NCI-H82 treated with DMSO at 0.1 percent for 48 hours (cell line): Measurements from ENCODE around the gene PLB1.

Source experiments
- DNase-seq: peaks from one replicate; lab custom pipeline; 2025; ENCODE audit not compliant: unreplicated experiment; lab: John Stamatoyannopoulos, UW

Gene PLB1, protein sequence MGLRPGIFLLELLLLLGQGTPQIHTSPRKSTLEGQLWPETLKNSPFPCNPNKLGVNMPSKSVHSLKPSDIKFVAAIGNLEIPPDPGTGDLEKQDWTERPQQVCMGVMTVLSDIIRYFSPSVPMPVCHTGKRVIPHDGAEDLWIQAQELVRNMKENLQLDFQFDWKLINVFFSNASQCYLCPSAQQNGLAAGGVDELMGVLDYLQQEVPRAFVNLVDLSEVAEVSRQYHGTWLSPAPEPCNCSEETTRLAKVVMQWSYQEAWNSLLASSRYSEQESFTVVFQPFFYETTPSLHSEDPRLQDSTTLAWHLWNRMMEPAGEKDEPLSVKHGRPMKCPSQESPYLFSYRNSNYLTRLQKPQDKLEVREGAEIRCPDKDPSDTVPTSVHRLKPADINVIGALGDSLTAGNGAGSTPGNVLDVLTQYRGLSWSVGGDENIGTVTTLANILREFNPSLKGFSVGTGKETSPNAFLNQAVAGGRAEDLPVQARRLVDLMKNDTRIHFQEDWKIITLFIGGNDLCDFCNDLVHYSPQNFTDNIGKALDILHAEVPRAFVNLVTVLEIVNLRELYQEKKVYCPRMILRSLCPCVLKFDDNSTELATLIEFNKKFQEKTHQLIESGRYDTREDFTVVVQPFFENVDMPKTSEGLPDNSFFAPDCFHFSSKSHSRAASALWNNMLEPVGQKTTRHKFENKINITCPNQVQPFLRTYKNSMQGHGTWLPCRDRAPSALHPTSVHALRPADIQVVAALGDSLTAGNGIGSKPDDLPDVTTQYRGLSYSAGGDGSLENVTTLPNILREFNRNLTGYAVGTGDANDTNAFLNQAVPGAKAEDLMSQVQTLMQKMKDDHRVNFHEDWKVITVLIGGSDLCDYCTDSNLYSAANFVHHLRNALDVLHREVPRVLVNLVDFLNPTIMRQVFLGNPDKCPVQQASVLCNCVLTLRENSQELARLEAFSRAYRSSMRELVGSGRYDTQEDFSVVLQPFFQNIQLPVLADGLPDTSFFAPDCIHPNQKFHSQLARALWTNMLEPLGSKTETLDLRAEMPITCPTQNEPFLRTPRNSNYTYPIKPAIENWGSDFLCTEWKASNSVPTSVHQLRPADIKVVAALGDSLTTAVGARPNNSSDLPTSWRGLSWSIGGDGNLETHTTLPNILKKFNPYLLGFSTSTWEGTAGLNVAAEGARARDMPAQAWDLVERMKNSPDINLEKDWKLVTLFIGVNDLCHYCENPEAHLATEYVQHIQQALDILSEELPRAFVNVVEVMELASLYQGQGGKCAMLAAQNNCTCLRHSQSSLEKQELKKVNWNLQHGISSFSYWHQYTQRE (N-terminal part only)

GRCh38 chr2:28495551-28496250, at the start of gene PLB1:
Gene PLB1 (plus strand): TSS chr2:28496060. CDS start chr2:28496115, 55 bp downstream.
- no peak for DNase-seq

DNA sequence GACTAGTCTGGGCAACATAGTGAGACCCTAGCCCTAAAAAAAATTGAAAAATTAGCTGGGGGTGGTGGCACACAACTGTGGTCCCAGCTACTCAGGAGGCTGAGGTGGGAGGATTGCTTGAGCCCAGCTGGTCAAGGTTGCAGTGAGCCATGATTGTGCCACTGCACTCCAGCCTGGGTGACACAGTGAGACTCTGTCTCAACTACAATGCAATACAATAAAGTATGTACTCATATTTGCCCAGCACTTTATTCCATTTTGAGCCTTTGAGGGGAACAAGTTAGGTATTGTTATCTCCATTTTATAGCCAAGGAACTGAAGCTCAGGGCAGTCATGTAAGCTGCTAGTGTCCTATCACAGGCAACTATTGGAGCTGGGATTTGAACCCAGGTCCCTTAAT, 49.3 kb upstream of the PLB1 start:
- DNase-seq = no peak

- no peak for DNase-seq
Observed at GRCh38 chr2:28447086-28447485, 48.8 kb upstream of the PLB1 start.

DNA sequence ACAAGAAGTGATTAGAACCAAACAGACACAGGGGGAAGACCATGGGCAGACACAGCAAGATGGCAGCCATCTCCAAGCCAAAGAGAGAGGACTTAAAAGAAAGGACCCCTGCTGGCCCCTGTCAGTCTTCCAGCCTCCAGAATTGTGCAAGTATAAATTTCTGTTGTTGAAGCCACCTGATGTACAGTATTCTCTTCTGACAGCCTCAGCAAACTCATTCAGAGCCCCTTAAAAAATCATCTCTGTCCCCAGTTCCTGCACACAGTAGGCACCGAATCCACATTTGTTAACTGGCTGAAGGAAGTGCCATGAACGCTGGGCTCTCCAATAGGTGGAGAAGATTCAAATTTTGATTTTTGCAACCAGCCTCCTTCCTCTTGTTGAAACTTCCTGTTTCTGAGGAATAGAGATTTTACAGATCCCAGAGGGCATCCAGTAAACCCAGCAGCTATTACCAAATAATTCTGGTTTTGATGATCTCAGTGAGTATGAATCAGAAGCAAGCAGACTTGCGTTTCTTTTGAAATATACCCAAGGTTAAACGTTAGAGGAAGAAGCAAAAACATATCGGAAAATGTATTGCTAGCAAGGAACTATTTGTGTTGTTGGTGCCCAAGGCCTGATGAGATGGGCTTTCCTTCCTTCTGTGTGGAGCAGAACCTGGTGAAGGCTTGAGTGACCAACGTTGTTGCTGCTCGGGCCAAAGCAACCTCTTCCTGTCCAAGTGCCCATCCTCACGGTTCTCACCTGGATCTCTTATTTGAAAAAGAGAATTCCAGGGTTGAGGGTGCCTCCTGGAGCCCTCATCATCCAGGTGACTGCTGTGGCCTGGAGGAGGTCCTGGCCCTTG, 47.7 kb upstream of the PLB1 start:
- no peak for DNase-seq

GRCh38 chr2:28448793-28449100, 47.1 kb upstream of the PLB1 start:
- DNase-seq = no peak

GRCh38 chr2:28449126-28449487, 46.8 kb upstream of the PLB1 start:
- DNase-seq = no peak

DNA sequence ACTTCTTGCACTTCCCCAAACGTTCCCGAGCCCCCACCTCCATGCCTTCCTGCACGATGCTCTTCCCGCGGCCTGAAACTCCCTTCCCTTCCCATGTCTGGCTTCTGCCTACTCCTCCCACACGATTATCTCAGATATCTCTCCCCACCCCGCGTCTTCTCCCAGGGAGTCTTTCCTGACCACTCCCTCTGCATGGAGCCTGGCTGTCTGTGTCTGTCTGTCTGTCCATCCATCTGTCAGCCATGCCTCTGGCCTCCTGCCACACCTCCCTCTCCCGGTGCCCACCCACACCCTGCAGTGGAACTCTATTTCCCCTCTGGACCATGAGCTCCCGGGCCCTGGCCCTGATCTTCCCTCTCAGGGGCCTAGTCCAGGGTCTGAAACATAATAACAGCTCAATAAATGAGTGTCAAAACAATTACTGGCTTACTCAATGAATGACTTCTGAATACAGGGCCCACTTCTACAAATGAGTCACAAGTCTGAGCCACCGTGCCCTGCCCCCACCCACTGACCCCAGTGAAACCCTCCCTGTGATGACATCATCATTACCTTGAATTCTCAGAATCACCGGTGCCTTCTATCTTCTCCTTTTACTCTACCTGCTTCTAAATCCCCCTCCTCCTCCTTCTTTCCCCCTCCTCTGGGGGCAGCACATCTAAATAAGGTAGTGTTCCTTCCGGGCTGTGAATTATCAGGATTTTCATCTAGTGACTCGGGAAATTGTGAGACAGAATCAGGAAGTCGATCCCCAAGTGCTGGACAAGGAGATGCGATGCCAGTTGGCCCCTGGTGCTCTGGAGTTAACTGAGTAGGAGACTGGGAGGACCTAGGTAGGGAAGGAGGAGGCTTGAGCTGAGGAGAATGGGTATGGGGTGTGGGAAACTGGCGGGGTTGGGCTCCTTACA, 46.1 kb upstream of the PLB1 start:
- no peak for DNase-seq

DNA sequence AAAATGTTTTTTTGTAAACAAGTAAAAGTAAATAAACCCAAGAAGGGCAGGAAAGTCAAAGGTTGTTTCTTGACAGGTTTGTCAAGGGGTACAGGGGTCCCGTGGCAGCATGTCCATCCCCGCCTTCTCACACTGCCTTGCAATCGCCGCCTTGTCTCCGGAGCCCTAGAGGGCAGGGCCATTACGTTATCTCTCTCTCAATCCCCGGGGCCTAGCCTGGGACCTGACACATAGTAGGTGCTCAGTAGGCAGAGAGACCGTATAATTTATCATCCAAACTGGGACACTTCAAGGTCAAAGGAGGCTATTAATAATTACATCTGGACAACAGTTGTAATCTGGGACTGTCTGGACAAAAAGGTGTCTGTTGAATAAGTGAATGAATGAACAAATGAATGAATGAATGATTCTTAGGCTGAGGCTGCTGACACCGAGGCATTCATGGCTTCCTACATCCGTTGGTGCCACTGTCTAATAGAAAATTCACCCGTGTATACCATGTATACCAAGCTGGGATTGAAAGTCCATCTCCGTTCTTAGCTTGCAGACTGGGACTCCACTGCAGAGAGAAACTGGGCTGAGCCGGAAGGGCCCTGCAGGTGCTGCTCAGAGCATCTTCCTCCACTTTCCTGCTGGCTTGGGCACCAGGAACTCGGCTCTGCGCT, 44.8 kb upstream of the PLB1 start:
- DNase-seq = no peak

- no peak for DNase-seq
Observed at GRCh38 chr2:28451793-28452533, 43.9 kb upstream of the PLB1 start.

- DNase-seq = peak; percentile 22
Observed at GRCh38 chr2:28452534-28453081, 43.3 kb upstream of the PLB1 start.

GRCh38 chr2:28453396-28453795, 42.5 kb upstream of the PLB1 start:
- DNase-seq = no peak

DNA sequence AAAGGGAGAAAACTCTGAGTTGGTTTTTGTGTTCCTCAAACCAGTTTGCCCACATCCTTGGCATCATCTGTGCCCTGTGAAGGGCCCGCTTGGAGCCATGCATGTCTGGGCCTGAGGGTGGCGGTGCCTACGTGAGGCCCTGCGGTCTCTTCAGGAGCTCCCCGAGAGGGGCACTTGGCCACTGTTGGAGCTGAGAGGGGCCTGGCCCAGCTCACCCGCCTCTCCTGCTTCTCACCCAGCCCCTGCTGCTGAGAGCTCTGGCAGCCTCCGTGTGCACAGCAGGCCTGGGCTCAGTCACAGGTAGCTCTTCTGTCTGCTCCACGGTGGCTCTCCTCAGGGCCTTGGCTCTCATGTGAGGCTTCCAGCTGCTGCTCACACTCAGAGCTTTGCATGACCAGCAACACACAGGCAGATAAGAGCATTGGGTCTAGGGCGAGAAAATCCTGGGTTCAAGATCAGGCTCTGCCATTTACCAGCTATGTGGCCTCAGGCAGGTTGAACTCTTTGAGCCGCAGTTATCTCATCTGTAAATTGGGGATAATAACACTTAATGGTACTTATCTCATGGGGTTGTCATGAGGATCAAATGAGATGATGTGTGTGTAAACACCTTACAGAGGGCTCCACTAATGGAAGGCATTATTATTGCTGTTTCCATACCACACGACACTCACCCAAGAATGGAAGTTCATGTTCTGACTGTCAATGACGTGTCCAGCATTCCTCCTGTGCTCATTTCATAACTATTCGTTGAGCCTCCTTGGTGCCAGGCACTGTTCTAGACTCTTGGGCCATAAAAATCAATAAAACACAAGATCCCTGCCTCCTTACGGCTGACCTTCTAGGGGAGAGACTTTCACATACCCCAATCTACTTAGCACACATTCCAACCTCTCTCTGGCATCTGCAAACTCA, 41.6 kb upstream of the PLB1 start:
- DNase-seq = no peak

- no peak for DNase-seq
Observed at GRCh38 chr2:28457237-28457636, 38.6 kb upstream of the PLB1 start.

GRCh38 chr2:28461056-28461455, 34.8 kb upstream of the PLB1 start:
- DNase-seq = no peak

GRCh38 chr2:28462122-28462521, 33.7 kb upstream of the PLB1 start:
- DNase-seq = no peak

- DNase-seq = no peak
Observed at GRCh38 chr2:28463211-28463816, 32.5 kb upstream of the PLB1 start.
